WTC11 (cell line): ENCODE measurements around the gene METTL2A. TPM values are rescaled to one million over a fixed set of nuclear protein-coding genes. Genes with fewer than 3 reads are reported as not detected.
"Not testable (repeated sequence)": the region's sequence is repeated elsewhere in the genome, so short reads cannot be mapped to it uniquely, and the experiment has no call there.

Experiments
- ATAC-seq: fragments of 200-7000 bp; cut with Tn5 transposase; 2 replicates; pipeline ENCODE4 v1.10.0; 2021; ENCODE audit warnings: mild to moderate bottlenecking, moderate library complexity
- Bru-seq: library from RNA; stranded (reverse); fragments of 400-500 nt; gene quantifications from one replicate; lab custom pipeline; 2021; lab: Mats Ljungman, UMichigan
- CTCF ChIA-PET: fragments of 300-600 bp; sonication (Branson Sonifier 250); formaldehyde crosslinking; loops from one replicate; lab custom pipeline; 2021; ENCODE audit warnings: antibody characterized with exemption; lab: Charles Lee
- POLR2A ChIA-PET: fragments of 350-600 bp; sonication (Branson Sonifier 250); formaldehyde crosslinking; loops from one replicate; lab custom pipeline; 2021; ENCODE audit warnings: antibody characterized with exemption; lab: Charles Lee
- DNase-seq: peaks from one replicate; pipeline ENCODE4 v3.0.0; 2021; ENCODE audit warnings: low spot score
- H3K27ac Mint-ChIP-seq: 2 replicates; pipeline ENCODE4 v1.8.0; 2021; ENCODE audit warnings: mixed read lengths
- H3K27me3 Mint-ChIP-seq: 2 replicates; pipeline ENCODE4 v1.8.0; 2021; ENCODE audit warnings: low read depth, mild to moderate bottlenecking, moderate library complexity, mixed read lengths
- H3K36me3 Mint-ChIP-seq: 2 replicates; pipeline ENCODE4 v1.8.0; 2021; ENCODE audit warnings: mixed read lengths
- H3K4me1 Mint-ChIP-seq: 2 replicates; pipeline ENCODE4 v1.8.0; 2022; ENCODE audit warnings: mixed read lengths
- H3K4me3 Mint-ChIP-seq: 2 replicates; pipeline ENCODE4 v1.8.0; 2021; ENCODE audit warnings: mild to moderate bottlenecking, moderate library complexity, mixed read lengths
- H3K9me3 Mint-ChIP-seq: 2 replicates; pipeline ENCODE4 v1.8.0; 2021; ENCODE audit warnings: mixed read lengths
- ARID4B ChIP-seq: sonication (generic); formaldehyde crosslinking; IDR thresholded peaks from 2 replicates; pipeline ENCODE4 v1.8.0; 2023; ENCODE audit warnings: missing genetic modification reagents, mild to moderate bottlenecking, borderline replicate concordance
- CREB1 ChIP-seq: sonication (generic); formaldehyde crosslinking; IDR thresholded peaks from 2 replicates; pipeline ENCODE4 v1.8.0; 2023; ENCODE audit warnings: mild to moderate bottlenecking, missing genetic modification reagents
- CREM ChIP-seq: sonication (generic); formaldehyde crosslinking; IDR thresholded peaks from 2 replicates; pipeline ENCODE4 v1.8.1; 2022; ENCODE audit warnings: mild to moderate bottlenecking, missing genetic modification reagents, moderate library complexity
- CTCF ChIP-seq: fragments of 200-600 bp; IDR thresholded peaks from 2 replicates; pipeline ENCODE4 v1.8.0; 2022; ENCODE audit warnings: antibody characterized with exemption
- E2F4 ChIP-seq: sonication (generic); formaldehyde crosslinking; IDR thresholded peaks from 2 replicates; pipeline ENCODE4 v1.8.1; 2022; ENCODE audit warnings: low read depth, mild to moderate bottlenecking, moderate library complexity, missing genetic modification reagents, borderline replicate concordance
- E2F5 ChIP-seq: sonication (generic); formaldehyde crosslinking; IDR thresholded peaks from 2 replicates; pipeline ENCODE4 v1.8.1; 2022; ENCODE audit warnings: mild to moderate bottlenecking, moderate library complexity, missing genetic modification reagents
- ETV6 ChIP-seq: sonication (generic); formaldehyde crosslinking; IDR thresholded peaks from 2 replicates; pipeline ENCODE4 v1.8.1; 2022; ENCODE audit warnings: mild to moderate bottlenecking, missing genetic modification reagents
- FOXK1 ChIP-seq: sonication (generic); formaldehyde crosslinking; IDR thresholded peaks from 2 replicates; pipeline ENCODE4 v1.8.0; 2022; ENCODE audit warnings: mild to moderate bottlenecking, moderate library complexity, missing genetic modification reagents
- FOXP1 ChIP-seq: sonication (generic); formaldehyde crosslinking; IDR thresholded peaks from 2 replicates; pipeline ENCODE4 v1.8.0; 2022; ENCODE audit warnings: missing genetic modification reagents, mild to moderate bottlenecking, moderate library complexity, borderline replicate concordance
- GABPB1 ChIP-seq: sonication (generic); formaldehyde crosslinking; IDR thresholded peaks from 2 replicates; pipeline ENCODE4 v1.8.1; 2023; ENCODE audit warnings: mild to moderate bottlenecking, missing genetic modification reagents
- HMGXB4 ChIP-seq: sonication (generic); formaldehyde crosslinking; IDR thresholded peaks from 2 replicates; pipeline ENCODE4 v1.8.1; 2023; ENCODE audit warnings: mild to moderate bottlenecking, moderate library complexity, missing genetic modification reagents
- MAX ChIP-seq: sonication (generic); formaldehyde crosslinking; IDR thresholded peaks from 2 replicates; pipeline ENCODE4 v1.8.0; 2022; ENCODE audit warnings: mild to moderate bottlenecking, missing genetic modification reagents
- PRDM15 ChIP-seq: sonication (generic); formaldehyde crosslinking; IDR thresholded peaks from 2 replicates; pipeline ENCODE4 v1.8.0; 2022; ENCODE audit warnings: missing genetic modification reagents
- SMAD3 ChIP-seq: sonication (generic); formaldehyde crosslinking; IDR thresholded peaks from 2 replicates; pipeline ENCODE4 v1.8.0; 2022; ENCODE audit warnings: missing genetic modification reagents, mild to moderate bottlenecking, borderline replicate concordance
- SP1 ChIP-seq: sonication (generic); formaldehyde crosslinking; conservative IDR thresholded peaks from 2 replicates; pipeline ENCODE4 v1.8.1; 2022; ENCODE audit warnings: missing genetic modification reagents
- TEAD1 ChIP-seq: sonication (generic); formaldehyde crosslinking; IDR thresholded peaks from 2 replicates; pipeline ENCODE4 v1.8.0; 2022; ENCODE audit warnings: mild to moderate bottlenecking, missing genetic modification reagents
- ZBTB21 ChIP-seq: sonication (generic); formaldehyde crosslinking; IDR thresholded peaks from 2 replicates; pipeline ENCODE4 v1.8.1; 2023; ENCODE audit warnings: mild to moderate bottlenecking, missing genetic modification reagents, borderline replicate concordance
- long read RNA-seq, 3 experiments: library from RNA in 1 of 3; library from capped mRNA in 1 of 3; library from polyadenylated mRNA in 1 of 3; unstranded in 2 of 3; stranded (forward) in 1 of 3; transcript quantifications; one replicate each; pipeline ENCODE4 v2.0.0, GENCODE V29; 2021
- total RNA-seq: library from RNA; stranded (reverse); gene quantifications from 3 replicates; pipeline ENCODE4 v1.2.3, GENCODE V29; 2021

Gene METTL2A
- 29.5 to 33.6 TPM (median 29.6 TPM) in 3 replicates for total RNA-seq
- percentile 84 among the genes with signal in this experiment for Bru-seq, nascent RNA
- long read RNA-seq, experiment 1, transcript METTL2A-201 (9 exons, 2,537 nt) = major isoform, 70 of 88 reads
- long read RNA-seq, experiment 1, transcript METTL2A-202 (8 exons, 1,556 nt) = minor isoform, 6 of 88 reads
- long read RNA-seq, experiment 1, partial matches to known transcripts = 2 of 88 reads
- long read RNA-seq, experiment 1, other reads (novel, unspliced or antisense) = 10 of 88 reads
- long read RNA-seq, experiment 2, transcript METTL2A-201 (9 exons, 2,537 nt) = major isoform, 29 of 39 reads
- long read RNA-seq, experiment 2, partial matches to known transcripts = 4 of 39 reads
- long read RNA-seq, experiment 2, other reads (novel, unspliced or antisense) = 3 of 39 reads
- long read RNA-seq, experiment 3, transcript METTL2A-201 (9 exons, 2,537 nt) = major isoform, 246 of 290 reads
- long read RNA-seq, experiment 3, transcript METTL2A-202 (8 exons, 1,556 nt) = minor isoform, 21 of 290 reads
- long read RNA-seq, experiment 3, partial matches to known transcripts = 3 of 290 reads
- long read RNA-seq, experiment 3, other reads (novel, unspliced or antisense) = 20 of 290 reads

- peak; percentile 93 for DNase-seq
- Mint-ChIP-seq H3K27ac (peak within 1 kb of the TSS; percentile 95), H3K4me3 (peak within 1 kb of the TSS; percentile 96), H3K4me1 (peaks cover 13% of the 10 kb centered on the region), H3K36me3 (peaks cover 29% of the 10 kb centered on the region)
- not testable (repeated sequence) for H3K9me3 Mint-ChIP-seq, H3K27me3 Mint-ChIP-seq
- peak; percentile 92 for ATAC-seq
- ChIA-PET POLR2A (interaction anchor here (0.5 to 1.0 kb wide), 2 partner anchors 36 to 210 kb away, joined by 3 to 5 read pairs; no protein-coding TSS in a partner anchor), CTCF (interaction anchor here (1.1 to 1.2 kb wide), 2 partner anchors 31 to 314 kb away, joined by 3 to 4 read pairs; no protein-coding TSS in a partner anchor)
- TF ChIP-seq FOXP1 (CRISPR knock-in tag) = peak; percentile 37; the same call in 1 of the 2 replicates
- 0 out of 2 replicates have a peak, but pooled peaks have one; percentile 37 for TF ChIP-seq HMGXB4 (CRISPR knock-in tag)
- 0 out of 2 replicates have a peak, but pooled peaks have one; percentile 29 for TF ChIP-seq PRDM15 (CRISPR knock-in tag)
- peak; percentile 95 for TF ChIP-seq E2F5
- 0 out of 2 replicates have a peak, but pooled peaks have one; percentile 39 for TF ChIP-seq E2F4
- peak; percentile 29; the same call in 1 of the 2 replicates for TF ChIP-seq ZBTB21 (CRISPR knock-in tag)
- 0 out of 2 replicates have a peak, but pooled peaks have one; percentile 56 for TF ChIP-seq SMAD3 (CRISPR knock-in tag)
- peak; percentile 76; the same call in 1 of the 2 replicates for TF ChIP-seq MAX
- TF ChIP-seq TEAD1 = 0 out of 2 replicates have a peak, but pooled peaks have one; percentile 24
- TF ChIP-seq GABPB1 (CRISPR knock-in tag) = peak; percentile 84
- peak; percentile 67 for TF ChIP-seq FOXK1 (CRISPR knock-in tag)
- 0 out of 2 replicates have a peak, but pooled peaks have one; percentile 48 for TF ChIP-seq ARID4B (CRISPR knock-in tag)
- peak; percentile 83 for TF ChIP-seq ETV6 (CRISPR knock-in tag)
- TF ChIP-seq CTCF = peak; percentile 16; the same call in 1 of the 2 replicates
- TF ChIP-seq CREB1 (CRISPR knock-in tag) = peak; percentile 70
- peak; percentile 28; the same call in 1 of the 2 replicates for TF ChIP-seq CREM (CRISPR knock-in tag)
- peak; percentile 71 for TF ChIP-seq SP1 (CRISPR knock-in tag)
These were observed at the start of gene METTL2A for GRCh38 chr17:62423647-62424461. TSS of gene METTL2A (plus strand) at chr17:62423897. CDS start at chr17:62423903, 6 bp downstream.
